GM13976 (cell line): Measurements from ENCODE around the gene FAM25A.

Experiments
- DNase-seq: peaks from one replicate; pipeline ENCODE4 v3.0.0; 2012; ENCODE audit warnings: low spot score
- in situ Hi-C: fragments of 300-500 bp; cut with MboI; formaldehyde crosslinking; loops from one replicate; pipeline ENCODE4 v1.12.0; 2022; ENCODE audit warnings: low sequenced_read_pairs, mixed read lengths, inconsistent platforms; ENCODE audit not compliant: unreplicated experiment
- TF ChIP-seq, protein P1 (sequence below): IDR thresholded peaks from 2 replicates; pipeline ENCODE4 v1.5.1; 2012; ENCODE audit warnings: borderline replicate concordance, mild to moderate bottlenecking; ENCODE audit not compliant: insufficient read depth; ENCODE audit errors: extremely low read depth, missing control alignments, control extremely low read depth

The FAM25A gene

DNA sequence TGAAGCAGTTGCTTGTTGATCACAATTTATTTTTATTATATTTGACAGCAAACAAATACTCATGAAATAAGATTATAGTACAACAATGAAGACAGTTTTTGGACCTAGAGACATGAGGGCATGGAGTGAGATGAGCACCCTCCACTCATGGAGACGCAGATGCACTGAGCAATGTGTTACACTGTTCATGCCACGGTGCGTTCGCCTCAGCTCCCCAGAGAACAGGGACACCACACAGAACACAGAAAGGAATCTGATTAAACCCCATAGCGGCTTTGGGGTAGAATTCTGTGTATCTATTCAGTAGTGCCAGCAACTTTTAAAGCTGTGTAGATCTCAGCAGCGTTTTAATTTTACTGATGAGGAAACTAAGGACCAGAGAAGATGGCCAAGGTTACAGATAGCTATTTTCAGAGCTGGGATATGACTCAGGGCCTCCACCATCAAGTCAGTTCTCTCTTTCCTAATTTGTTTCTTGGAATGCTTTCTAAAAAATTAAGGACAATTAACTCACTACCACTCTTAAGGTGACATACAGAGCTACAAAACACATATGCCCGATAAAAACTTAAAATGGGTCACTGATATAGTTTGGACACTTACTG, 33.6 kb downstream of the FAM25A start:
- TF ChIP-seq, protein P1, sequence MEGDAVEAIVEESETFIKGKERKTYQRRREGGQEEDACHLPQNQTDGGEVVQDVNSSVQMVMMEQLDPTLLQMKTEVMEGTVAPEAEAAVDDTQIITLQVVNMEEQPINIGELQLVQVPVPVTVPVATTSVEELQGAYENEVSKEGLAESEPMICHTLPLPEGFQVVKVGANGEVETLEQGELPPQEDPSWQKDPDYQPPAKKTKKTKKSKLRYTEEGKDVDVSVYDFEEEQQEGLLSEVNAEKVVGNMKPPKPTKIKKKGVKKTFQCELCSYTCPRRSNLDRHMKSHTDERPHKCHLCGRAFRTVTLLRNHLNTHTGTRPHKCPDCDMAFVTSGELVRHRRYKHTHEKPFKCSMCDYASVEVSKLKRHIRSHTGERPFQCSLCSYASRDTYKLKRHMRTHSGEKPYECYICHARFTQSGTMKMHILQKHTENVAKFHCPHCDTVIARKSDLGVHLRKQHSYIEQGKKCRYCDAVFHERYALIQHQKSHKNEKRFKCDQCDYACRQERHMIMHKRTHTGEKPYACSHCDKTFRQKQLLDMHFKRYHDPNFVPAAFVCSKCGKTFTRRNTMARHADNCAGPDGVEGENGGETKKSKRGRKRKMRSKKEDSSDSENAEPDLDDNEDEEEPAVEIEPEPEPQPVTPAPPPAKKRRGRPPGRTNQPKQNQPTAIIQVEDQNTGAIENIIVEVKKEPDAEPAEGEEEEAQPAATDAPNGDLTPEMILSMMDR: no peak
- in situ Hi-C loops: no loop called here
- no peak for DNase-seq

GRCh38 chr10:87054373-87055295, 34.5 kb downstream of the FAM25A start:
- DNase-seq: peak; percentile 37
- TF ChIP-seq, protein P1: no peak
- in situ Hi-C loops: no loop called here

GRCh38 chr10:87058171-87058570, 38.1 kb downstream of the FAM25A start:
- no peak for DNase-seq
- TF ChIP-seq, protein P1: no peak
- in situ Hi-C loops: no loop called here

- in situ Hi-C loops: no loop called here
- no peak for DNase-seq
- TF ChIP-seq, protein P1: no peak
Observed at GRCh38 chr10:87059401-87059800, 39.3 kb downstream of the FAM25A start.

GRCh38 chr10:87060280-87060928, 40.3 kb downstream of the FAM25A start:
- DNase-seq: no peak
- in situ Hi-C loops: no loop called here
- TF ChIP-seq, protein P1: no peak

GRCh38 chr10:87064651-87065050, 44.6 kb downstream of the FAM25A start:
- in situ Hi-C loops: no loop called here
- TF ChIP-seq, protein P1: no peak
- no peak for DNase-seq
